ENCODE measurements around the gene BAD.

- TF ChIP-seq POLR2A (IDR thresholded peaks at IDR 0.05) (no peak), CTCF (IDR thresholded peaks at IDR 0.05) (no peak)
Observed at GRCh38 chr11:64312947-64313346, 28.5 kb upstream of the BAD start.
